ENCODE results near the gene ABCC6. TPM values are rescaled to one million over a fixed set of nuclear protein-coding genes. Genes with fewer than 3 reads are reported as not detected.
A peak's percentile ranks its signal among the peaks of the same experiment; 100 is the strongest.
"Not testable (repeated sequence)": the region's sequence is repeated elsewhere in the genome, so short reads cannot be mapped to it uniquely, and the experiment has no call there.

ABCC6 gene
- total and polyA plus RNA-seq, 7 experiments from 2014 or later: 0.08 to 3.9 (median 0.15) TPM; not detected in 3

DNA sequence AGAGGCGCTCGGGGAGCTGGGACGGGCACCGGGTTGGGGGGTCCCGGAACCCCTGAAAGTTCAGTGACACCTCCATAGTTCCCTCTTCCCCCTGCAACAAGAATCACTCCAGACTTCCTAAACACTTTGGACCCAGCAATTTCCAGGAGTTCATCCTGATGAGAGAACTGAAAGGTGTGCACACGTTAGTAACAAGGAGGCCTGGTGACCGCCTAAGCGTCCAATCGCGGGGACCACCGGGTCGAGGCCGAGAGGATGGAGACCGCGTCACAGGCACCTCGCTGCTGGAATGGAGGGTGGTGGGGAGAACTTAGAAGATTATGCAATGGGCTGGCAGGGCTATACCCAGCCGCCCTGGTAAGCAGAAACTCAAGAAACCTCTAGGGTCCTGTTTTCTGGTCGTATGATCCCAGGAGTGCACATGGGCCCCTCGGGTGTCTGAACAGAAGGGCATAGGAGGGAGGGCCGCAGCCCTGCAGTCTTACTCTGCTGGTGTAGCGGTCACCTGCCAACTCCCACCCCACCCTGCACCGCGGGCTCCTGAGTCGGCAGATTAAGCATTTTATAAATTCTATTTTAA is 458 bp upstream of the ABCC6 start:
- H3K36me3 Mint-ChIP-seq; DNase-seq; H3K27me3 ChIP-seq (ENCODE audit: control insufficient read depth in 2 of 2, insufficient read depth in 2 of 2, low read length in 2 of 2); H3K9me3 ChIP-seq (ENCODE audit: control insufficient read depth in 2 of 3, low read length in 3 of 3); ATAC-seq; H3K27ac Mint-ChIP-seq; CTCF ChIA-PET; POLR2A ChIA-PET; H3K4me3 ChIP-seq (ENCODE audit: low read length); H3K9me3 Mint-ChIP-seq; H3K4me1 Mint-ChIP-seq; H3K27ac ChIP-seq (ENCODE audit: low read depth, low read length); intact Hi-C loops (cut with micrococcal nuclease); H3K36me3 ChIP-seq (ENCODE audit: control insufficient read depth in 2 of 3, insufficient read depth in 3 of 3, low read length in 3 of 3); H3K27me3 Mint-ChIP-seq; H3K4me1 ChIP-seq (ENCODE audit: control insufficient read depth in 2 of 2, insufficient read depth in 2 of 2, low read length in 2 of 2): not testable (repeated sequence)
- peak overlapping the region in 3 of 10 donors; percentile 21 to 42 (median 33) for H3K4me3 Mint-ChIP-seq

DNA sequence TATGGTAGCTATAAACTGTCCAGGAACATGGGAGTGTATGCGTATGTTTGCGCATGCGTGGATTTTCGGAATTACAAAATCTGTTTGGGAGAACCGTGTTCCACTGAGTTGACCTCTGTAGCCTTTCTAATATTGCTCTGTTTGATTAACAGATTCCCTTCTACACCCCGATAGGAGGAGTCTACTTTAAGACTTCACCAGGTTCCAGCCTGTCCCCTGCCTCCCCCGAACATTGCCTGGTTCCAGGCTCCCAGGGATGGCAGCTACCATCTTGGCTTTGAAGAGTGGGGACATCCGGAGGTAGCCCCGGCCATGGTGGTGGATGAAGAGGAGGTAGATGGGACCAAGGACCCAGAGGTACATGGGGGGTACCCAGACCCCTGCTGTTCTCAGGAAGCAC is 1.9 kb downstream of the ABCC6 start:
- H3K4me3 Mint-ChIP-seq; H3K36me3 ChIP-seq (ENCODE audit: control insufficient read depth in 2 of 3, insufficient read depth in 3 of 3, low read length in 3 of 3); H3K9me3 ChIP-seq (ENCODE audit: control insufficient read depth in 2 of 3, low read length in 3 of 3); H3K27ac Mint-ChIP-seq; H3K27me3 ChIP-seq (ENCODE audit: control insufficient read depth in 2 of 2, insufficient read depth in 2 of 2, low read length in 2 of 2); H3K36me3 Mint-ChIP-seq; H3K27ac ChIP-seq (ENCODE audit: low read depth, low read length); H3K4me3 ChIP-seq (ENCODE audit: low read length); POLR2A ChIA-PET; intact Hi-C loops (cut with micrococcal nuclease); H3K27me3 Mint-ChIP-seq; ATAC-seq; H3K4me1 ChIP-seq (ENCODE audit: control insufficient read depth in 2 of 2, insufficient read depth in 2 of 2, low read length in 2 of 2); H3K9me3 Mint-ChIP-seq; H3K4me1 Mint-ChIP-seq; DNase-seq; CTCF ChIA-PET: not testable (repeated sequence)

DNA sequence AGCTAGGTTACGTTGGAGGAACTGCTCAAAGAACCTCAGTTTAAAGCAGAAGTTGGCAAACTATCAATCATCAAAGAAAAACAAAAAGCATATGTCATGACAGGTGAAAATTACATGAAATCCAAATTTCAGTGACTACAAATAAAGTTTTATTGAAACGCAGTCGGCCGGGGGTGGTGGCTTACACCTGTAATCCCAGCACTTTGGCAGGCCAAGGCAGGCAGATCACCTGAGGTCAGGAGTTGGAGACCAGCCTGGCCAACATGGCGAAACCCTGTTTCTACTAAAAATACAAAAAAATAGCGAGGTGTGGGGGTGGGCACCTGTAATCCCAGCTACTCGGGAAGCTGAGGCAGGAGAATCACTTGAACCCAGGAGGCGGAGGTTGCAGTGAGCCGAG is 2.8 kb downstream of the ABCC6 start:
- H3K27ac Mint-ChIP-seq; H3K4me1 Mint-ChIP-seq; H3K27me3 ChIP-seq (ENCODE audit: control insufficient read depth in 2 of 2, insufficient read depth in 2 of 2, low read length in 2 of 2); intact Hi-C loops (cut with micrococcal nuclease); H3K36me3 ChIP-seq (ENCODE audit: control insufficient read depth in 2 of 3, insufficient read depth in 3 of 3, low read length in 3 of 3); DNase-seq; POLR2A ChIA-PET; H3K27me3 Mint-ChIP-seq; H3K4me3 Mint-ChIP-seq; H3K9me3 Mint-ChIP-seq; H3K4me3 ChIP-seq (ENCODE audit: low read length); H3K27ac ChIP-seq (ENCODE audit: low read depth, low read length); CTCF ChIA-PET; H3K9me3 ChIP-seq (ENCODE audit: control insufficient read depth in 2 of 3, low read length in 3 of 3); H3K36me3 Mint-ChIP-seq; H3K4me1 ChIP-seq (ENCODE audit: control insufficient read depth in 2 of 2, insufficient read depth in 2 of 2, low read length in 2 of 2); ATAC-seq: not testable (repeated sequence)

DNA sequence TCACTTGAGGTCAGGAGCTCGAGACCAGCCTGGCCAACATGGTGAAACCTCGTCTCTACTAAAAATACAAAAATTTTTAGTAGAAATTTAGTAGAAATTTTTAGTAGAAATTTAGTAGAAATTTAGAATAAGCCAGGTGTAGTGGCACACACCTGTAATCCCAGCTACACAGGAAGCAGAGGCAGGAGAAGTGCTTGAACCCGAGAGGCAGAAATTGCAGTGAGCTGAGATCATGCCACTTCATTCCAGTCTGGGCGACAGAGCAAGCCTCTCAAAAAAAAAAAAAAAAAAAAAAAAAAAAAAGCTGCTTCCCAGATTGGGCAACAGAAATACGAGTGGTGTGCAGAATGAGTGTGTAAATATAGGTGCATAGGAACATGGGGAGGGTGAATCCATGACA is 4.5 kb downstream of the ABCC6 start:
- intact Hi-C loops (cut with micrococcal nuclease); H3K27ac Mint-ChIP-seq; DNase-seq; ATAC-seq; H3K36me3 Mint-ChIP-seq; H3K27me3 Mint-ChIP-seq; H3K9me3 ChIP-seq (ENCODE audit: control insufficient read depth in 2 of 3, low read length in 3 of 3); H3K27me3 ChIP-seq (ENCODE audit: control insufficient read depth in 2 of 2, insufficient read depth in 2 of 2, low read length in 2 of 2); H3K4me3 ChIP-seq (ENCODE audit: low read length); POLR2A ChIA-PET; H3K4me3 Mint-ChIP-seq; H3K4me1 Mint-ChIP-seq; CTCF ChIA-PET; H3K36me3 ChIP-seq (ENCODE audit: control insufficient read depth in 2 of 3, insufficient read depth in 3 of 3, low read length in 3 of 3); H3K4me1 ChIP-seq (ENCODE audit: control insufficient read depth in 2 of 2, insufficient read depth in 2 of 2, low read length in 2 of 2); H3K27ac ChIP-seq (ENCODE audit: low read depth, low read length); H3K9me3 Mint-ChIP-seq: not testable (repeated sequence)

DNA sequence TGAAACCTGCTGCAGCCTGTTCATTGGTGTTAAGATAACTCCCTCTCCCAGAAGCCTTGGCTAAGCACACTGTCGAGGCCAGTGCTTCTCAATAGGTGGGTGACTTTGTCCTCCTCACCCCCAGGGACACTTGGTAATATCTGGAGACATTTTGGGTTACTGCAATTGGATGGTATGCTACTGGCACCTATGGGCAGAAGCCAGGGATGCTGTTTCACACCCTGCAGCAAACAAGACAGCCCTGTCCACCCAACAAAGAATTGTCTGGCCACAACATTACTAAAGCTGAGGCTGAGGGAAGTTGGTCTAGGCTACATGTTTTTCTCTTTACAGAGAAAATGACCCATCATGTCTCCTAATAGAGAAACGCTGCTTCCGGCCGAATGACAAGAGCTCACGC is 4.9 kb downstream of the ABCC6 start:
- H3K4me3 ChIP-seq (ENCODE audit: low read length); H3K9me3 ChIP-seq (ENCODE audit: control insufficient read depth in 2 of 3, low read length in 3 of 3); intact Hi-C loops (cut with micrococcal nuclease); H3K36me3 Mint-ChIP-seq; H3K27ac ChIP-seq (ENCODE audit: low read depth, low read length); H3K27me3 Mint-ChIP-seq; CTCF ChIA-PET; ATAC-seq; H3K9me3 Mint-ChIP-seq; H3K36me3 ChIP-seq (ENCODE audit: control insufficient read depth in 2 of 3, insufficient read depth in 3 of 3, low read length in 3 of 3); H3K4me1 Mint-ChIP-seq; POLR2A ChIA-PET; H3K27ac Mint-ChIP-seq; DNase-seq; H3K4me3 Mint-ChIP-seq; H3K4me1 ChIP-seq (ENCODE audit: control insufficient read depth in 2 of 2, insufficient read depth in 2 of 2, low read length in 2 of 2); H3K27me3 ChIP-seq (ENCODE audit: control insufficient read depth in 2 of 2, insufficient read depth in 2 of 2, low read length in 2 of 2): not testable (repeated sequence)

DNA sequence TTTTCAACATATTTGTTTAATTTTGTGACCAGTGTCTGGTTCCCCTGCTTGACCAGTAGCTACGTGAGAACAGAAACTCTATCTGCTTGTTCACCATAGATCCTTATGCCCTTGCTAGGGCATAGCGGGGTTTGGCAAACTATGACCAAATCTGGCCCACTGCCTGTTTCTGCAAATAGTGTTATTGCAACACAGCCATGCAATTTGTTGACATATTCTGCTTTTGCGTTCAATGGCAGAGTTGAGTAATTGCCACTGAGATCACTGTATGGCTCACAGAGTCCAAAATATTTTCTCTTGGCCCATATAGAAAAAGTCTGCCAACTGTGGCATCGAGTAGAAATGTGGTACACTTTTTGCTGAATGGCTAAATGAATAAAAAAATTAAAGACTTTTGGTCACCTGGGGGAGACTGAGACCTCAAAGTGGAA is 9.4 kb downstream of the ABCC6 start:
- POLR2A ChIA-PET; H3K27ac ChIP-seq (ENCODE audit: low read depth, low read length); H3K9me3 Mint-ChIP-seq; H3K27me3 ChIP-seq (ENCODE audit: control insufficient read depth in 2 of 2, insufficient read depth in 2 of 2, low read length in 2 of 2); H3K4me1 Mint-ChIP-seq; H3K4me3 Mint-ChIP-seq; H3K36me3 ChIP-seq (ENCODE audit: control insufficient read depth in 2 of 3, insufficient read depth in 3 of 3, low read length in 3 of 3); H3K9me3 ChIP-seq (ENCODE audit: control insufficient read depth in 2 of 3, low read length in 3 of 3); intact Hi-C loops (cut with micrococcal nuclease); H3K4me3 ChIP-seq (ENCODE audit: low read length); H3K36me3 Mint-ChIP-seq; CTCF ChIA-PET; H3K27ac Mint-ChIP-seq; H3K4me1 ChIP-seq (ENCODE audit: control insufficient read depth in 2 of 2, insufficient read depth in 2 of 2, low read length in 2 of 2); H3K27me3 Mint-ChIP-seq; DNase-seq: not testable (repeated sequence)
- peak; percentile 74 for ATAC-seq

DNA sequence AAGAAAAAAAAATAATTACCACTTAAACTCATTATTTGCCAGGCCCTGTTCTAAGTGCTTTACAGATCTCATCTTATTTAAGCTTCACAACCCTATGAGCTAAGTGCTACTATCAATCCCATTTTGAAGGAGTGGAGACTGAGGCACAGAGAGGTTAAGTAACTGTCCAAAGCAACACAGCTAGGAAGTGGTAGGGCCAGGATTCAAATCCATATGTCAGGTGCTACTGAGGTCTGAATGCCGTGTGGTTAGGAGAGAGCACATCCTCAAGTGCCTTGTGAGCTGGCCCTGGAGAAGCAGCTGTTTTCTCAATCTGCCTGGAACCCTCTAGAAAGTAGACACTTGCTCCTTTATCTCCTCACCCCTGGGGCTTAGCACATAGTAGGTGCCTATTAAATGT is 11.9 kb downstream of the ABCC6 start:
- H3K4me1 Mint-ChIP-seq; H3K36me3 ChIP-seq (ENCODE audit: control insufficient read depth in 2 of 3, insufficient read depth in 3 of 3, low read length in 3 of 3); H3K27me3 ChIP-seq (ENCODE audit: control insufficient read depth in 2 of 2, insufficient read depth in 2 of 2, low read length in 2 of 2); H3K4me3 Mint-ChIP-seq; H3K9me3 Mint-ChIP-seq; DNase-seq; H3K4me3 ChIP-seq (ENCODE audit: low read length); POLR2A ChIA-PET; H3K27me3 Mint-ChIP-seq; ATAC-seq; H3K36me3 Mint-ChIP-seq; H3K9me3 ChIP-seq (ENCODE audit: control insufficient read depth in 2 of 3, low read length in 3 of 3); CTCF ChIA-PET; H3K27ac ChIP-seq (ENCODE audit: low read depth, low read length); H3K4me1 ChIP-seq (ENCODE audit: control insufficient read depth in 2 of 2, insufficient read depth in 2 of 2, low read length in 2 of 2); intact Hi-C loops (cut with micrococcal nuclease); H3K27ac Mint-ChIP-seq: not testable (repeated sequence)

All from naive thymus-derived CD4-positive, alpha-beta T cell (primary cell).